Lower leg skin (tissue), 4 donors: ENCODE results near the gene ATG16L2. TPM values are rescaled to one million over a fixed set of nuclear protein-coding genes. Genes with fewer than 3 reads are reported as not detected.

Source experiments
- microRNA-seq, 2 donors: library from miRNA; unstranded; fragments of <30 nt; microRNA quantifications; one replicate each; pipeline ENCODE4, GENCODE V29; 2016; ENCODE audit warnings: borderline replicate concordance in 2 of 2, borderline number of aligned reads in 1 of 2
- total RNA-seq, 4 donors: library from RNA; depleted of rRNA; stranded (reverse); fragments of >200 nt; gene quantifications; one replicate each; pipeline ENCODE4 v1.1.0, GENCODE V29; 2016

Gene ATG16L2
- total RNA-seq, 4 donors from 2014 or later: 82.6 to 157 (median 92.9) TPM

Small RNA genes lying within 50 kb of the gene (microRNA-seq; reads per million reads assigned to microRNA genes)
- gene MIR4692: 0 reads per million in 2 donors

Other genes starting within 250 kb of the ATG16L2 start
- gene PDE2A, start 140.0 kb upstream of the ATG16L2 start, total RNA-seq: 10 to 100 TPM; 26.1 to 34.1 (median 30.6) TPM
- 10 to 100 TPM; 60.6 to 89.6 (median 80.6) TPM for gene ARAP1, start 62.0 kb upstream of the ATG16L2 start, total RNA-seq
- 100 to 1,000 TPM in 3 of 4 donors, 10 to 100 TPM in 1; 90.3 to 119 (median 110) TPM for gene STARD10, start 20.4 kb upstream of the ATG16L2 start, total RNA-seq